DMS153 treated with DMSO at 0.1 percent for 48 hours (cell line): ENCODE data around the gene ELMOD3.
A peak's percentile ranks its signal among the peaks of the same experiment; 100 is the strongest.

Source experiments
- DNase-seq: peaks from one replicate; lab custom pipeline; 2025; ENCODE audit not compliant: unreplicated experiment; lab: John Stamatoyannopoulos, UW

ELMOD3 gene

GRCh38 chr2:85422072-85422457 lies 67.5 kb downstream of the ELMOD3 start:
- no peak for DNase-seq

GRCh38 chr2:85423525-85423924 lies 69.0 kb downstream of the ELMOD3 start:
- no peak for DNase-seq

GRCh38 chr2:85425588-85425987 lies 71.0 kb downstream of the ELMOD3 start:
- DNase-seq = no peak

GRCh38 chr2:85427300-85427835 lies 72.8 kb downstream of the ELMOD3 start:
- DNase-seq = no peak

GRCh38 chr2:85428343-85428881 lies 73.8 kb downstream of the ELMOD3 start:
- DNase-seq = no peak

GRCh38 chr2:85429213-85429923 lies 74.8 kb downstream of the ELMOD3 start:
- DNase-seq = no peak

GRCh38 chr2:85429924-85430289 lies 75.3 kb downstream of the ELMOD3 start:
- DNase-seq = no peak

- DNase-seq = no peak
Measured at GRCh38 chr2:85430752-85431569, 76.4 kb downstream of the ELMOD3 start.

- DNase-seq = no peak
Measured at GRCh38 chr2:85431570-85432205, 77.1 kb downstream of the ELMOD3 start.

GRCh38 chr2:85433511-85434089 lies 79.0 kb downstream of the ELMOD3 start:
- DNase-seq = no peak

- no peak for DNase-seq
Measured at GRCh38 chr2:85434696-85435095, 80.1 kb downstream of the ELMOD3 start.

GRCh38 chr2:85435220-85435958 lies 80.8 kb downstream of the ELMOD3 start:
- no peak for DNase-seq

GRCh38 chr2:85435981-85436835 lies 81.6 kb downstream of the ELMOD3 start:
- no peak for DNase-seq

GRCh38 chr2:85436836-85437487 lies 82.4 kb downstream of the ELMOD3 start:
- DNase-seq = no peak

- peak; percentile 71 for DNase-seq
Measured at GRCh38 chr2:85437488-85438200, 83.1 kb downstream of the ELMOD3 start.

- no peak for DNase-seq
Measured at GRCh38 chr2:85438201-85439024, 83.8 kb downstream of the ELMOD3 start.

- no peak for DNase-seq
Measured at GRCh38 chr2:85439025-85439472, 84.5 kb downstream of the ELMOD3 start.
